ENCODE results near the gene ARHGEF9.

GRCh38 chrX:63810746-63811145 lies 25.7 kb upstream of the ARHGEF9 start:
- TF ChIP-seq CTCF (IDR thresholded peaks at IDR 0.05) (no peak), POLR2A (IDR thresholded peaks at IDR 0.05) (no peak)
